ENCODE measurements around the gene FGFR2.

Gene FGFR2

DNA sequence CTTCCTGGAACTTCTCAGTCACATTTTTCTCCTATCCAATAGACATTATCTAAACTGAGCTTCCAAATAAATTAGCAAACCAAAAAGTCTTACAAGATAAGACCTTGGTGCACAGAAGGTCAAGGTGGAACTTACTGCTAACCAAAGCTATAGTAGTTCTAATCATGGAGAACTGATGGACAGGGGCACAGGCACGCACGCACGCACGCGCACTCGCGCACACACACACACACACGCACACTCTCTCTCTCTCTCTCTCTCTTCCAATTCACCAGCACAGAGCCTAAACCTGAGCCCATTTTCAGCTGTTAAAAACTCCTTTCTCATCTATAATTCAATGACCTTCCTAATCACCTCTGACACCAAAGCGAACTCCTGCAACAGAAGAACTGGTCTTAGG lies 7.5 kb downstream of the FGFR2 start:
- H3K4me3 ChIP-seq (ENCODE audit: low read depth, low read length), result no peak overlapping the region
- no peak for DNase-seq (ENCODE audit: low read depth)
- TF ChIP-seq CTCF (IDR thresholded peaks at IDR 0.05; ENCODE audit: insufficient read depth, low read depth, low read length, missing control alignments), result no peak

DNA sequence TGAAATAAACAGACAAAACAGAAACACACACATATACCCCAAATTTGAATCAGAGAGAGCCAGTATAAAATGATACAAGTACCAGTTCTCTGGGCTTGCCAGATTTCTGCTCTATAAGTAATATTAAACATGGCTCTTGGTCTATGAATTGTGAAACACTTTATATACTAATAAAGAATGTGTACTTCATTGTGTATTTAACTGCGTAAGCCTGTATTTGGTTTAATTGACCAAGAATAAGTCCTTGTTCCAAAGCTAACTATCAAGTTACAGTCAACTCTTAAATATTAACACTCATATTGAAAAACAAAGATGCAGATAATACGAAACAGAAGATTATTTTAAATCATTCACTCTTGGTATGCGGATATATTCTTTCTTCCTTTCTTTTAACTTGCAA lies 8.7 kb downstream of the FGFR2 start:
- DNase-seq (ENCODE audit: low read depth), result no peak
- no peak for TF ChIP-seq CTCF (IDR thresholded peaks at IDR 0.05; ENCODE audit: insufficient read depth, low read depth, low read length, missing control alignments)
- H3K4me3 ChIP-seq (ENCODE audit: low read depth, low read length), result no peak overlapping the region

DNA sequence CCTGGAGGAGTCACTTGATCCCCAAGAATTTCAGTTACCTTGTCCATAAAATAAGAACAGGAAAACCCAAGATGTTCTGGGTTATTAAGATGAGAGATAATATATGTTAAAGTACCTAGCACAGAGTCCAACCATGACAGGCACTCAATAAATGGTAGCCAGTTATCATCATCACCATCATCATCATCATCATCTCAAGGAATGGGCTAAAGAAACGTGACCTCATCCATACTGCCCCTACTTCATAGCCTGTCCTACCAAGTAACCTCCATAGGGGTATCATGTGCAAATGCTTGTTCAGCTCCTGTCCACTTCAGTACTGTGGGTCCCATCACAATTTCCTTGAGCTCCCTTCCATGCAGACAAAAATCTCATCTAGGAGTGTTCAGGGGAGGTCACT lies 14.4 kb downstream of the FGFR2 start:
- DNase-seq (ENCODE audit: low read depth), result no peak
- no peak overlapping the region for H3K4me3 ChIP-seq (ENCODE audit: low read depth, low read length)
- no peak for TF ChIP-seq CTCF (IDR thresholded peaks at IDR 0.05; ENCODE audit: insufficient read depth, low read depth, low read length, missing control alignments)

GRCh38 chr10:121583258-121583657 lies 15.0 kb downstream of the FGFR2 start:
- no peak for TF ChIP-seq CTCF (IDR thresholded peaks at IDR 0.05; ENCODE audit: insufficient read depth, low read depth, low read length, missing control alignments)
- no peak overlapping the region for H3K4me3 ChIP-seq (ENCODE audit: low read depth, low read length)
- no peak for DNase-seq (ENCODE audit: low read depth)

DNA sequence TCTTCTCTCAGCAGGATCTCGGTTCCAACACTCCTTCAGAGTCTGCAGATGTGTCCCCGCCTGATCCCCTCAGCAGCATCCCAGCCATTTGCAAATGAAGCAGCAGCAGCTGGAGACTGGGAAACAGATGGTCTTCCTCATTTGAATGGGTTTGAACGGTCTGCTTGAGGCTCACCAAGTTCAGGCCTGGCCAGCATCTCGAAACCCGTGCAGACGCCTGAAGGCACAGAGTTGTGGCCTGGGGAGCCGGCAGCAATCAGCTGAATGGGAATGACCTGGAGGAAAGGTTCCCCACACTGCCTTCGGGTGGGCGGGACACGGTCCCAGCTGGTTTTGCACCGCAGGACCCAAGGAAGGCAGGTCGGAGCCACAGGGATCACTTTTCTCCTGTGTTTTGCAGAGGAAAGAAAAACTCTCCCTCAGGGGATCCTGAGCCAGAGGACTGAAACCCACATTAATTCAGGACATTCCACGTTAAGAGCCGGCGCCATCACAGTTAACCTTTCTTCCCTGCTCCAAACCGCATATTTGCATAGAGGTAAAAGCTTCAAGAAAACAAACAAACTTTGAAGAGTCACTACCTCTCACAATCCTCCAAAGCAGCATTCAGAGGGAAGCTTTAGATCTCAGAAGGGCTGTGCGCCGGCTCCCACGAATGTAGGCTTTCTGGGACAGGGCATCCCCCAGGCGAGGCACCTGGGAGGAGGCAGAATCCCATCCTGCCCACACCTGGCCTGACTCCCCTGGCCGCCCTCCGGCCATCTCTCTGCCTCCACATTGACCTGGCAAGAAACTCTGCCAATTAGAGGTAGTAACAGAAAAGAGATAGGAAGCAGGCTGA lies 17.7 kb downstream of the FGFR2 start:
- TF ChIP-seq CTCF (IDR thresholded peaks at IDR 0.05; ENCODE audit: insufficient read depth, low read depth, low read length, missing control alignments), result no peak
- no peak overlapping the region for H3K4me3 ChIP-seq (ENCODE audit: low read depth, low read length)
- no peak for DNase-seq (ENCODE audit: low read depth)

DNA sequence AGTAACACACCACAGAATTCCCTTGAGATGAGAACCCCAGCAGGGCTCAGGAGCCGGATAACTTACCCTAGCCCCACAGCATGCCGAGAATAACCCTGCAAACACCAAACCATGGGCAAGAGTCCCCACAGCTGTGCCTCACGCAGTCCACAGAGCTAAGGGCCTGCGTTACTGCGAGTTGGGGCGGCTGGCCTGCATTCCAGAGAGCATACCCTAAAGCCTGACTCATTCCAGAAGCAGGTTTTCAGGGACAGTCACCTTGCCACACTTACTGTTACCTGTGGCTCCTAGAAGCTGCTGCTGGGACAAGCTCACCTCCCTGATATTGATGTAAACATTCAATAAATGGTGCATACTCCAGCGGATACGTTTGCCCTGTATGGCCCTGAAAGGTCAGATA lies 18.6 kb downstream of the FGFR2 start:
- TF ChIP-seq CTCF (IDR thresholded peaks at IDR 0.05; ENCODE audit: insufficient read depth, low read depth, low read length, missing control alignments), result no peak
- H3K4me3 ChIP-seq (ENCODE audit: low read depth, low read length), result no peak overlapping the region
- DNase-seq (ENCODE audit: low read depth), result no peak

- TF ChIP-seq CTCF (IDR thresholded peaks at IDR 0.05; ENCODE audit: insufficient read depth, low read depth, low read length, missing control alignments), result no peak
- no peak for DNase-seq (ENCODE audit: low read depth)
- no peak overlapping the region for H3K4me3 ChIP-seq (ENCODE audit: low read depth, low read length)
Measured at GRCh38 chr10:121578965-121579364, 19.3 kb downstream of the FGFR2 start.
